ENCODE results near the gene MMP25.

Gene MMP25

GRCh38 chr16:3097266-3097665 is 50.9 kb downstream of the MMP25 start:
- H3K27ac ChIP-seq (ENCODE audit: low read length): peak overlapping the region; percentile 75

GRCh38 chr16:3098459-3099394 is 52.4 kb downstream of the MMP25 start, which contains the start of gene ZSCAN10:
TSS of gene ZSCAN10 (minus strand) at chr16:3099294. CDS start at chr16:3092937, 6,357 bp downstream.
- Histone ChIP-seq H3K4me1 (ENCODE audit: control insufficient read depth, insufficient read depth, low read length) (peaks cover 9% of the 10 kb centered on the region), H3K4me3 (ENCODE audit: low read length) (peak within 1 kb of the TSS; percentile 73), H3K36me3 (ENCODE audit: control insufficient read depth, insufficient read depth, low read length) (0 out of 2 replicates have a peak, but pooled peaks cover 4% of the 10 kb centered on the region), H3K9me3 (ENCODE audit: control insufficient read depth, insufficient read depth, low read length) (no peaks in the 10 kb centered on the region), H3K27me3 (ENCODE audit: control insufficient read depth, insufficient read depth, low read length) (no peaks in the 10 kb centered on the region), H3K27ac (ENCODE audit: low read length) (peak within 1 kb of the TSS; percentile 75)
- DNase-seq (ENCODE audit: low read depth, low spot score): no peak
- no CpG with 5 or more reads among the region's 21 CpGs for WGBS (ENCODE audit: insufficient coverage, insufficient read length)

More at GRCh38 chr16:3097266-3097665, 50.9 kb downstream of the MMP25 start:
- Histone ChIP-seq H3K27me3 (ENCODE audit: control insufficient read depth, insufficient read depth, low read length) (no peaks in the 10 kb centered on the region), H3K36me3 (ENCODE audit: control insufficient read depth, insufficient read depth, low read length) (peaks cover 11% of the 10 kb centered on the region; the same call in 1 of the 2 replicates), H3K4me3 (ENCODE audit: low read length) (peak overlapping the region; percentile 15; the same call in 1 of the 2 replicates), H3K4me1 (ENCODE audit: control insufficient read depth, insufficient read depth, low read length) (peaks cover 9% of the 10 kb centered on the region), H3K9me3 (ENCODE audit: control insufficient read depth, insufficient read depth, low read length) (no peaks in the 10 kb centered on the region)
- no CpG with 5 or more reads among the region's 8 CpGs for WGBS (ENCODE audit: insufficient coverage, insufficient read length)
- no peak for DNase-seq (ENCODE audit: low read depth, low spot score)

- Histone ChIP-seq H3K36me3 (ENCODE audit: control insufficient read depth, insufficient read depth, low read length) (0 out of 2 replicates have a peak, but pooled peaks cover 4% of the 10 kb centered on the region), H3K27me3 (ENCODE audit: control insufficient read depth, insufficient read depth, low read length) (no peaks in the 10 kb centered on the region), H3K4me3 (ENCODE audit: low read length) (peak overlapping the region; percentile 73; the same call in 1 of the 2 replicates), H3K4me1 (ENCODE audit: control insufficient read depth, insufficient read depth, low read length) (peaks cover 9% of the 10 kb centered on the region), H3K9me3 (ENCODE audit: control insufficient read depth, insufficient read depth, low read length) (no peaks in the 10 kb centered on the region), H3K27ac (ENCODE audit: low read length) (peak overlapping the region; percentile 36)
- no CpG with 5 or more reads among the region's 5 CpGs for WGBS (ENCODE audit: insufficient coverage, insufficient read length)
- no peak for DNase-seq (ENCODE audit: low read depth, low spot score)
These were observed 53.0 kb downstream of the MMP25 start for GRCh38 chr16:3099395-3099731.

- peak overlapping the region; percentile 36 for H3K27ac ChIP-seq (ENCODE audit: low read length)
- no peaks in the 10 kb centered on the region for H3K27me3 ChIP-seq (ENCODE audit: control insufficient read depth, insufficient read depth, low read length)
- H3K4me1 ChIP-seq (ENCODE audit: control insufficient read depth, insufficient read depth, low read length): peaks cover 9% of the 10 kb centered on the region
- no peaks in the 10 kb centered on the region for H3K9me3 ChIP-seq (ENCODE audit: control insufficient read depth, insufficient read depth, low read length)
- no CpG with 5 or more reads among the region's 39 CpGs for WGBS (ENCODE audit: insufficient coverage, insufficient read length)
- H3K36me3 ChIP-seq (ENCODE audit: control insufficient read depth, insufficient read depth, low read length): 0 out of 2 replicates have a peak, but pooled peaks cover 4% of the 10 kb centered on the region
- peak overlapping the region; percentile 73 for H3K4me3 ChIP-seq (ENCODE audit: low read length)
- DNase-seq (ENCODE audit: low read depth, low spot score): no peak
These were observed 53.6 kb downstream of the MMP25 start for GRCh38 chr16:3099732-3100499.

- DNase-seq (ENCODE audit: low read depth, low spot score): no peak
- H3K27ac ChIP-seq (ENCODE audit: low read length): no peak overlapping the region
- no peaks in the 10 kb centered on the region for H3K9me3 ChIP-seq (ENCODE audit: control insufficient read depth, insufficient read depth, low read length)
- H3K27me3 ChIP-seq (ENCODE audit: control insufficient read depth, insufficient read depth, low read length): no peaks in the 10 kb centered on the region
- H3K4me1 ChIP-seq (ENCODE audit: control insufficient read depth, insufficient read depth, low read length): peaks cover 10% of the 10 kb centered on the region
- WGBS (ENCODE audit: insufficient coverage, insufficient read length): no CpG with 5 or more reads among the region's 29 CpGs
- no peak overlapping the region for H3K4me3 ChIP-seq (ENCODE audit: low read length)
- 0 out of 2 replicates have a peak, but pooled peaks cover 3% of the 10 kb centered on the region for H3K36me3 ChIP-seq (ENCODE audit: control insufficient read depth, insufficient read depth, low read length)
These were observed 54.9 kb downstream of the MMP25 start for GRCh38 chr16:3101018-3101840.

- no peaks in the 10 kb centered on the region for H3K36me3 ChIP-seq (ENCODE audit: control insufficient read depth, insufficient read depth, low read length)
- peaks cover 8% of the 10 kb centered on the region for H3K4me1 ChIP-seq (ENCODE audit: control insufficient read depth, insufficient read depth, low read length)
- H3K27ac ChIP-seq (ENCODE audit: low read length): no peak overlapping the region
- H3K27me3 ChIP-seq (ENCODE audit: control insufficient read depth, insufficient read depth, low read length): no peaks in the 10 kb centered on the region
- WGBS (ENCODE audit: insufficient coverage, insufficient read length): no CpG with 5 or more reads among the region's 27 CpGs
- no peaks in the 10 kb centered on the region for H3K9me3 ChIP-seq (ENCODE audit: control insufficient read depth, insufficient read depth, low read length)
- no peak for DNase-seq (ENCODE audit: low read depth, low spot score)
- H3K4me3 ChIP-seq (ENCODE audit: low read length): no peak overlapping the region
These were observed 55.6 kb downstream of the MMP25 start for GRCh38 chr16:3101841-3102470.

- Histone ChIP-seq H3K4me1 (ENCODE audit: control insufficient read depth, insufficient read depth, low read length) (peaks cover 2% of the 10 kb centered on the region), H3K4me3 (ENCODE audit: low read length) (peak overlapping the region; percentile 69; the same call in 1 of the 2 replicates), H3K27ac (ENCODE audit: low read length) (no peak overlapping the region), H3K36me3 (ENCODE audit: control insufficient read depth, insufficient read depth, low read length) (no peaks in the 10 kb centered on the region), H3K27me3 (ENCODE audit: control insufficient read depth, insufficient read depth, low read length) (no peaks in the 10 kb centered on the region), H3K9me3 (ENCODE audit: control insufficient read depth, insufficient read depth, low read length) (no peaks in the 10 kb centered on the region)
- WGBS (ENCODE audit: insufficient coverage, insufficient read length): no CpG with 5 or more reads among the region's 74 CpGs
- no peak for DNase-seq (ENCODE audit: low read depth, low spot score)
These were observed 60.0 kb downstream of the MMP25 start for GRCh38 chr16:3106205-3106928.
